DMS53 treated with DMSO at 0.1 percent for 48 hours (cell line): ENCODE results near the gene ABCC6.
"Not testable (repeated sequence)": the region's sequence is repeated elsewhere in the genome, so short reads cannot be mapped to it uniquely, and the experiment has no call there.

Source experiments
- DNase-seq: peaks from one replicate; lab custom pipeline; 2025; ENCODE audit not compliant: unreplicated experiment; lab: John Stamatoyannopoulos, UW

The ABCC6 gene

GRCh38 chr16:16162591-16162990 is 60.7 kb downstream of the ABCC6 start:
- DNase-seq = no peak

- DNase-seq = not testable (repeated sequence)
Measured at GRCh38 chr16:16161840-16162239, 61.5 kb downstream of the ABCC6 start.

DNA sequence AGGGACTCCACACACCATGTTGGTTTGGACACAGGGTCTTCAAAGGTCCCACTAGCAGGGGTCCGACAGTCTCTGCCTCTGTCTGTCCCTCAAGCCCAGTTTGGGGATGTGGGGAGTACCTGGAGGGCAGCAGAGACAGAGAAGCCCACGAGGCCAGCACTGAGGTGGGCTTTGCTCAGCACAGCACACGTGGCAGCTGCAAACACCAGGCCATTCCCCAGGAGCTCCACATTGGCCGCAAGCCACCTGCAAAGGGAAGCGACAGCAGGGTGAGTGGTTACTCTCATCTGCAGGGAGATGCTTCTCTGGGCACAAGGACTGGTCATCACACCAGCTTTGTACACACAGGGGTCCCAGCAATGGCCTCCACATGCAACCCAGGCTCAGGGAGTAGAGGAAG is 62.0 kb downstream of the ABCC6 start:
- no peak for DNase-seq

DNA sequence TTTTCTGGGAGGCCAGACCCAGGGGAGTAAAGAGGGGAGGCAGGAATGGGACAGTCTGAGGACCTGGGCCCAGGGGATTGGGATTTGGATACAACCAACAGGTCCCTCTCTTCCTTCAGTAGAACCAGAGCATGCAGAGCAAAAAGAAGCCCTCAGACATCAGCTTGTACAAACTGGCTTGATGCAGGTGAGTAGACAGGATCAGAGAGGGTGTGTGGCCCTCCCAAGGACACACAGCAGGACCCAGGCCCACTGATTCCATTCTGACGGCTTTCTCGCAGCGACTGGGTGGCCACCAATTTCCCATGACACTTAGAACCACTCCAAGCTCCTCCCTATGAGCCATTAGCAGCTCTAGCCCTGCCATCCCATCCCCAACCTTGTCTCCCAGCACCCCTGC is 63.6 kb downstream of the ABCC6 start:
- no peak for DNase-seq

DNA sequence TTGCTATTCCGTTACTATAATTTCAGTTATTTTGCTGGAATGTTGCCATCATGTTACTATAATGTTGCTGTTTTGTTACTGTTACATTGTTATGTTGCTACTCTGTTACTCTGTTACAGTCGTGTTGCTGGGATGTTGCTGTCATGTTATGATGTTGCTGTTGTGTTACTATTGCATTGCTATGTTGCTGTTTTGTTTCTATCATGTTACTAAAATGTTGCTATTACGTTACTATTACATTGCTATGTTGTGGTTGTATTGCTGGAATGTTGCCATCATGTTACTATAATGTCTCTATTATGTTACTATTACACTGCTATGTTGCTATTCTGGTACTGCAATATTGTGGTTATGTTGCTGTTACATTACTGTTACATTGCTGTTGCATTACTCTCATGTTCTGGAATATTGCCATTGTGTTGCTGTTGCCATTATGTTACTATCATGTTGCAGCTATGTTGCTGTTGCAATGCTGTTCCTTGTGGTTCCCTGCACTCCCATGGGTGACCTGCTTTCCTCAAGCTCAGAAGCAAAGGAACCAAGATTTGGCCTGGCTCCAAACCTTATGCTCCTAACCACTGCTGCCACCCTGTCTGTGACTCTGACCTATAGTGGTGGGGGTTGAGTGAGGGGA is 64.4 kb downstream of the ABCC6 start:
- DNase-seq = no peak

DNA sequence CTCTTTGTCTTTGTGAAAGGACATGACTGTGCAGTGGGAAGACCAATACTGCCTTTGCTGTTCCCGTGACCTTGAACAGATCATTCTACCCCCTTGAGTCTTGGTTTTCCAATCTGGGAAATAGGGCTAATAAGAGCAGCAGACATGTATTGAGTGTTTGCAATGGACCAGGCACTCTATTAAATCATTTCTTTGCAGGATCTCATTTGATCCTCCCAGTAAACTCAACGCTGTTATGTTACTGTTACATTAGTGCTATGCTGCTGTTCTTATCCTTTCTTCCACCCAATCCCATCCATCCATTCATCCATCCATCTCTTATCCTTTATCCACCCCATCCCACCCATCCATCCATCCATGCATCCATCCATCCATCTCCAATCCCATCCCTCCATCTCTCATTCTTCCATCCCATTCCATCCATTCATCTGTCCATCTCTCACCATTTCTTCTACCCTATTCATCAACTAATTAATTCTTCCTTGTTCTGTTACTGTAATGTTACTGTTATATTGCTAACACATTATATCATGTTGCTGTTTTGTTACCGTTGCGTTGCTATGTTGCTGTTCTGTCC is 65.1 kb downstream of the ABCC6 start:
- no peak for DNase-seq

GRCh38 chr16:16157166-16157565 is 66.1 kb downstream of the ABCC6 start:
- no peak for DNase-seq

- no peak for DNase-seq
Measured at GRCh38 chr16:16155234-16155633, 68.1 kb downstream of the ABCC6 start.

DNA sequence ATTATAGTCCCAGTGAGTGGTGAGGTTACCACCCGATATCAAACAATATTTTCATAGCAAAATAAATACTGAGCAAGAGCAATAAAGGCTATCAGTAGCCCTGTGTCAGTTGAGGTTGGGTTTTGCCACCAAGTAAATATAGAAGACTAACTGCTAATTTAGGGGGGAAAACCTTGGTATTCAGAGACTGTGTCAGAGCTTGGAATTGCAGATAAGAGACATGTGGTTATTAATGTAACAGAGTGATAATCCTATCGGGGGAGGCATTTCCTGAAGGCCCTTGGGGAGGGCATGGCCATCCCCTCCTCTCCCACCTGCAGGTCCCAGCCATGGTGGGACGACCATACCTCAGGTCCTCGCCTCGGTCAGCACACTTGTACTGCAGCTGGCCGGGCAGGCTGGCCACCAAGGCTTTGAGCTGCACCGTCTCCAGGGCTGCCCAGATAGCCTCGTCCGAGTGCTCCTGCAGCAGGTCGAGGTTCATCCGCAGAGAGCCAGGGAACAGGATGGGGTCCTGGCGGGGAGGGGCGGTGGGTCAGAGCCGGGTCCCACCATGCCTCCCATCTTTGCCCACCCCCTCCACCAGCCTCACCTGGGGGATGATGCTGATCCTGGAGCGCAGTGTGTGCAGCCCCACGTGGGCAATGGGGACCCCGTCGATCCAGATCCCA is 68.9 kb downstream of the ABCC6 start:
- no peak for DNase-seq

DNA sequence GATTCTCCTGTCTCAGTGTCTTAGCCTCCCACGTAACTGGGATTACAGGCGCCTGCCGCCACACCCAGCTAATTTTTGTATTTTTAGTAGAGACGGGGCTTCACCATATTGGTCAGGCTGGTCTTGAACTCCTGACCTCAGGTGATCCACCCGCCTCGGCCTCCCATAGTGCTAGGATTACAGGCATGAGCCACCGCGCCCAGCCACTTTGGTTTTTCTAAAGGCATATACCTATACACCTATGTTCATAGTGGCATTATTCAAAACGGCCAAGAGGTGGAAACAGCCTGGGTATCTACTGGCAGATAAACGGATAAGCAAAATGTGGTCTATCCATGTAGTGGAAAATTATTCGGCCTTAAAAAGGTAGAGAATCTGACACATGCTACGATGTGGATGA is 70.3 kb downstream of the ABCC6 start:
- not testable (repeated sequence) for DNase-seq

DNA sequence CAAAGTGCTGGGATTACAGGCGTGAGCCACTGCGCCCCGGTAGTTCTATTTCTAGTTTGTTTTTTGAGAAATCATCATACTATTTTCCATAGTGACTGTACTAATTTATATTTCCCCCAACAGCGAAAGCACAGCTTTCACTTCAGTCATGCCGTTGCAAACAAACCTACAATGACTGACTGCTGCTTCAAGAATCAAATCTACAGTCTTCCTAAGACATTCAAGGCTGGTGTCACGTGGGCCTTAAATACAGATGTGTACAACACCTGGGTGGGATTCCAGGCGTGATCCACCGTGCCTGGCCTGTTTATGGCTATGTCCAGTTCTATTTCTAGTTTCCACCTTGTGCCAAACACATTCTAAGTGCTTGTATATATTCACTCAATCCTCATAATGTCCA is 72.0 kb downstream of the ABCC6 start:
- DNase-seq = no peak

GRCh38 chr16:16150878-16151152 is 72.5 kb downstream of the ABCC6 start:
- no peak for DNase-seq

GRCh38 chr16:16150117-16150877 is 73.0 kb downstream of the ABCC6 start:
- DNase-seq = no peak

DNA sequence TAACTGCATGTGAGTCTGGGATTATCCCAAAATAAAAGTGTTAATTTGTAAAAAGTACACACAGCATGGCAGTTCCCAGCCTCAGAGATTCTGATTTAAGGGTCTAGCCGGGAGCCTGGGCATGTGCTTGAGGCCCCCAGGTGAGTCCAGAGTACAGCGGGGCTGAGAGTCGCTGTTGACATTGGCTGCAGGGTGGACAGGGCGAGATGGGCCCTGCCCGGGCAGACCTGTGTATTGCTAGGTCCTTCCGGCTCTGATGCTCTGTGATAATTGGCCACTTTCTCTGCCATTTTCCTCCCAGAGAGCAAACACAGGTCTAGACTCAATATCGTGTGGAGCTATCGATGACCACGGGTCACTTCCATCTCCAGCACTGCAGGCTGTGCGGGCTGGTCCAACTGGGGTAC is 73.6 kb downstream of the ABCC6 start:
- DNase-seq = no peak

- DNase-seq = no peak
Measured at GRCh38 chr16:16148755-16149154, 74.5 kb downstream of the ABCC6 start.

- DNase-seq = not testable (repeated sequence)
Measured at GRCh38 chr16:16148000-16148599, 75.2 kb downstream of the ABCC6 start.

DNA sequence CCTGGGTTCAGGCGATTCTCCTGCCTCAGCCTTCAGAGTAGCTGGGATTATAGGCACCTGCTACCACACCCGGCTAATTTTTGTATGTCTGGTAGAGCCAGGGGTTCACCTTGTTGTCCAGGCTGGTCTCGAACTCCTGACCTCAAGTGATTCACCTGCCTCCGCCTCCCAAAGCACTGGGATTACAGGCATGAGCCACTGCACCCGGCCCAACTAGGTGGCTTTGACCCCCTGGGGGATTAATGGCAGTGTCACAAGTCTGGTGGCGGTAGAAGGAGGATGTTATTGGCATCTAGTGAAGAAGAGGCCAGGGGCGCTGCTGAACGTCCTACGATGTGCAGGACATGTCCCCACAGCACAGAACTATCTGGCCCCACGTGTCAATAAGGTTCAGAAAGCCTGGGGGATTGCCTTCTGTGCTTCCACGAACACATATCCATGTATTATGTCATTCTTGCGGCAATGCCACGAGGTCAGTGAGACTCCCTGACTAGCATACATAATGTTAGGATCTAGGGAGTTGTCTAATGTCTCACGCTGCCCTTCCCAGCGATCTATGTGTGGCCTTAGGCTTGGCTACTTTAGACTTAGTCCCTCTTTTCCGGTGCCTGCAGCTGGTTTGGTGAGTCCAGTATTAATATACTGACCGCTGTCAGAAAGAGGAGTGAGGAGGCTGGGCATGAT is 75.8 kb downstream of the ABCC6 start:
- no peak for DNase-seq

GRCh38 chr16:16146380-16147315 is 76.6 kb downstream of the ABCC6 start:
- no peak for DNase-seq

DNA sequence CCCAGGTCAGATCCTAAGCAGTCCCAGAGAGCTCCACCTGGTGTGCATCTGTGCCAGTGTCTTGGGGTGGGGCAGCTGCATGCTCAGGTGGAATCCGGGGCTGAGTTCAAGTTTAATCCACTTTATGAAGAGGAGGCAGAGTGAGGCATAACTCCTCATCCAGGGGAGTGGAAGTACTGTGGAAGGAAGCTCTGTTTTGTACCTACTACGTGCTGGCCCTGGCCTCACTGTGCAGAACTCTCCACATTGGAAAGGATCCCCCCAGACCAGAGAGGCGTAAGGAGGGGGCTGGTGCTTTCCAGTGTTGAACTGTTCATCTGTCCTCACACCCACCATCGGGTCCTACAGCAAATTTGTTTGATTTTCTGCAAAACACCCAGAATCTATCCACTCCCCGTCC is 78.0 kb downstream of the ABCC6 start:
- DNase-seq = no peak

- no peak for DNase-seq
Measured at GRCh38 chr16:16144416-16144815, 78.9 kb downstream of the ABCC6 start.
